ENCODE results near the gene METTL8.
"Not testable (repeated sequence)": the region's sequence is repeated elsewhere in the genome, so short reads cannot be mapped to it uniquely, and the experiment has no call there.

Gene METTL8

DNA sequence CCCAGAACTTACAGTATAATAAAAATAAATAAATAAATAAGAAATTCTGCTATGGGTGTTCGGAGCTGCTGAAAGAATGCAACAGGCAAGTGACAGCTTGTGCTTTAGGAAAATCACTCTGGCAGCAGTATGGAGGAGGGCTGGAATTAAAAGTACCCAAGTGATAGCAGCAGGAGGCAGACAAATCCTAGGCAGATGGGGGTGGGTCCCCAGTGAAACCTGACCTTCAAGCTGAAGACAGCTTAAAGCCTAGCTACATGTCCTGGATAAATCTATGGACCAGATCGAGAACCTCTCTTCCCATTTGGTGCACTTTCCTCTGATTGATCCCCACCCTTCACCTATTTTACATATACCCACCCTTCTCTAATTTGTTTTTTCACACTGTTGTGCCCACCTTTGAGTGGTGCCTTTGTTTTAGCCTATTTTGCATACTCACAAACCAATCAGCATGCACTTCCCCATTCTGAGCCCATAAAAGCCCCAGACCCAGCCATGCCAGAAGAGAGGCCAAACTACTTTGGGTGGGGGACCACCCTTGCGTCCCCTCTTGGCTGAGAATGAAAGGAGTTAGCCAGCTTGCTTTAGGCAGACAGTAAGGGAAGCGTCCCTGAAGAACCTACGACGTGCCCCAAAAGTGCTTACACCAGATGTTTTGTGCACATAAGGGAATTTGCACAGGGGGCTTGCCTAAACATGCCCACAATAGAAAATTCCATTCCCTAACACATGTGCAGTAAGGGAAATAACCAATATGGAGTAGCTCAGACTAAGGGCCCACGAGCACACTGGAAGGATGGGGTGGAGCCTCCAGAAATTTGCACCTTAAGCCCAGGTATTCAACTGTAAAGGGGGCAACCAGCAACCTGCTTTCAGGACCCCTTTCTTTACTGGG lies 3.0 kb downstream of the METTL8 start:
- DNase-seq (ENCODE audit: low read depth, low spot score) = no peak

GRCh38 chr2:171422710-171423495 lies 10.9 kb downstream of the METTL8 start:
- DNase-seq (ENCODE audit: low read depth, low spot score) = not testable (repeated sequence)

DNA sequence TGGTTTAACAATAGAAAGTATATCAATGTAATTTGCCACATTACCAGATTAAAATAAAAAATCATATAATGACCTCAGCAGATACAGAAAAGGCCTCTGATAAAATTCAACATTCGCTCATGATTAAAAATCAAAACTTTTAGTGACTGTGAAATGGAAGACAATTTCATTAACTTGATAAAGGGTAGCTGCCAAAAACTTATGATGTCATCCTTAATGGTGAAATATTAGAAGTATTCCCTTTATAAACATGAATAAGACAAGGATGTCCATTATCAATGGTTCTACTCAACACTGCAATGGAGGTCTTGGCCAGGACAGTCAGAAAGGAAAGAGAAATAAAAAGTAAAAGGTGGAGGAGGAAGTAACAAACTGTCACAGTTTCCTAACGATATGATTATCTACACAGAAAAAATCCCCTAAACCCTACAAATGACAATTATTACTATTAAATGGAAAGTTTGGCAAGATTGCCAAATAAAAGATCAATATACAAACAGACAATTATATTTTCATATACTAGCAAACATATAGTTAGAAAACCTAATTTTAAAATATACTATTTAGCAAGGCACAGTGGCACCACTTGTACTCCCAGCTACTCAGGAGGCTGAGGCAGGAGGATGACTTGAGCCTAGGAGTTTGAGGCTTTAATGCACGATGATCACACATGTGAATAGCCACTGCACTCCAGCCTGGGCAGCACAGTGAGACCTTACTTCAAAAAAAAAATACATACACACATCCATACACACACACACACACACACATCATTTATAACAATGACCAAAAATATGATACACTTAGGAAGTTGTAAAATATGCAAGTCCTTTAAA lies 12.8 kb downstream of the METTL8 start:
- DNase-seq (ENCODE audit: low read depth, low spot score) = no peak

- DNase-seq (ENCODE audit: low read depth, low spot score) = no peak
These were observed 14.5 kb downstream of the METTL8 start for GRCh38 chr2:171419333-171419732.

DNA sequence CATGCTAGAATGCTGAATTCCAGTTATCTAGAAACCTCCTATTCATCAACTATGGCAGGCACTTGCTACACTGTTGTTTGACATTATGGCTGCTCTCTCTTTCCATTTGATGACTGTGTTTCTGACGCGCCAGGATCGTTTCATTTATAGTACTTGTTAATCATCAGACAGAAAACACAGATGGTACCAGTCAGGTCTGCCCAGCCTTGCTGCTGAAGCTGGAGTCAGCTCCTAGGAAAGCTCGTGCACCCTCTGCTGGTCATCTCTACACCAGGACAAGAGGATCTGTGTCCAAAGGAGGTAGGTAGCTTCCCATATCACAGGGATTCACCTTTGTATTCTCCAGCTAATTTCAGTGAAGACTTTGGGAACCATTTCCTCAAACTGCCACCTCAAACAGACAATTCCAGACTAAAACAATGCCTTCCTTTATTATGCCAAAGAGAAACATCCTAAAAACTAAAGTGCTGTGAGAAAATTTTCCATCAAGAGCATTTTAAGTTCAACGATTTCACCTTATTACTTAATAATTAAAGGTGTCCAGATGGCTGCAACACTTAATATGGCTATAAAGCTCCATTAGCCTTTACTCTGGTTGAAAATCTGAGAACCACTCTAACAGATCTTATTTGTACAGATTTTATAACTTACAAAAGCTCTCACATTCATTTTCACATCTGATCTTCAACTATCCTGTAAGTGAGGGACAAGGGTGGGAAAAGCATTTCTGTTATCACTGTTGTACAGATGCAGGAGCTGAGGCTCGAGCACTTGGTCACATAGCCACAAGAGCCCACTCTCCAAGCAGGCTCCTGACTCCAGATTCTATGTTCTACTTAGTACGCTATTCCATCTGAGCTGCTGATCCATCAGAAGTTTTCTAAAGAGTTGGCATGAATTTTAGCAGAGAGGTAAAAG lies 17.5 kb downstream of the METTL8 start:
- DNase-seq (ENCODE audit: low read depth, low spot score) = peak; percentile 48

DNA sequence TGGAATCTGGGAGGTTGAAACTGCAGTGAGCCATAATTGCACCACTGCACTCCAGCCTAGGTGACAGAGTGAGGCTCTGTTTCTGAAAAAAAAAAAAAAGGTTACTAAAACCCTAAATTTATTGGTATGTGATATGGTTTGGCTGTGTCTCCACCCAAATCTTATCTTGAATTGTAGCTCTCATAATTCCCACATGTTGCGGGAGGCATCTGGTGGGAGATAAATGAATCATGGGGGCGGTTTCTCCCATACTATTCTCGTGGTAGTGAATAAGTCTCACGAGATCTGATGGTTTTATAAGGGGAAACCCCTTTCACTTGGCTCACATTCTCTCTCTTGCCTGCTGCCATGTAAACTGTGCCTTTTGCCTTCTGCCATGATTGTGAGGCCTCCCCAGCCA lies 19.1 kb downstream of the METTL8 start:
- not testable (repeated sequence) for DNase-seq (ENCODE audit: low read depth, low spot score)

DNA sequence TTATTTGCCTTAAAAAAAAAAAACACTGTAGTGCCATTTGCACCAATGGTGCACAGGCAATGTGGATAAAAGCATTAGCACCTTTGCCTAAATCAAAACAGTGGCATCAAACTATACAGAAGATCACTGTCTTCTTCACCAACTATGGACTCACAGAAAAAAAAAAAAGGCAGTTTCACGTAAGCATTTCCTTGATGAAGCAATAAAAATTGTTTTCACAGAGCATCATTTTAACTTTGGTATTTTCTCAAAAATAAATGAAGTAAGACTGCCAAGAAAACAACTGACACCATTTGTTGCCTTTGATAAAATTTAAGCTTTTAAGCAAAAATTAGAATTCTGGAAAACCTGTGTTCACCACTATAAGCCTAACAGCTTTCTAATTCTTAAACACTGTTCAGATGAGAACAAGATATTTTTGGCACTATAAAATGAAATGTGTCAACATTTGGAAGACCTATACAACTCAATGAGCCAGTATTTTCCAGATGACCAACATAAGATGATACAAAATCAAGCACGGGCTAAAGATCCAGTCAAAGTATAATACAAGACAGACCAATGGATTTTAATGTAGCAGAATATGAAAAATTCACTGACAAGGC lies 21.1 kb downstream of the METTL8 start:
- no peak for DNase-seq (ENCODE audit: low read depth, low spot score)

- DNase-seq (ENCODE audit: low read depth, low spot score) = no peak
These were observed 21.9 kb downstream of the METTL8 start for GRCh38 chr2:171411791-171412483.

DNA sequence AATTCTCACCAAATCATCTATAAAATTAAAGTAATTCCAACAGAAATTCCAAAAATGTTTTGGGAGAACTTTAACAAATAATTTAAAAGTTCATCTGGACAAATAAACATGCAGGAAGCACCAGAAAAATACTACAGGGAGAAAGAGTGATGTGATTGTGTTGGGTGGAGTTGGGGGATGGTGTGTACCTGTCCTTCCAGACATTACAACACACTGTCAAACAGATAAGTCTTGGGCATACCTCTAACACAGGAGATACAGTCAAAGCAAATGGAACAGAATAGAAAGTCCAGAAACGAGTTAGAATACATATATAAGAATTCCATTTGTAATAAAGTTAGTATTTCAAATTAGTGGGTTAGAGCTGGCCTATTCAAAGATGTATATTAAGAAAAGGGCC lies 22.6 kb downstream of the METTL8 start:
- DNase-seq (ENCODE audit: low read depth, low spot score) = no peak

DNA sequence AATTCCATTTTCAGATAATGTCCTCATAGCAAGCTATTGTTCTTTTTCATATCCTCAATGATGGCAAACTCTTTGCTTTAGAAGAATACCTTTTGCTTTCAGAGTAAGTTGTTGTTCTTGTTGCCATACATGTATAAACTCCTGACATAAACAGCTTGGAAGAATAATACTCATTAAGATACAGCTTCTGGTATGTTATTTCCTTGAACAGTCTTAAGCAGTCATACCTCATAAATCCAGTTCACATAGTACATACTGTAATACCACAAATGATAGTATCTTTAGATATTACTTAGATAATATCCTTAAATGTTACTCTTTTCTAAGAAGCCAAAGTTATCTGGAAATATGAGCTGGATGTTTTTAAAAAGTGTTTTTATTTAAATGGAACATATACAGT lies 23.2 kb downstream of the METTL8 start:
- DNase-seq (ENCODE audit: low read depth, low spot score) = no peak

GRCh38 chr2:171410101-171410500 lies 23.7 kb downstream of the METTL8 start:
- no peak for DNase-seq (ENCODE audit: low read depth, low spot score)

- no peak for DNase-seq (ENCODE audit: low read depth, low spot score)
These were observed 24.3 kb downstream of the METTL8 start for GRCh38 chr2:171409436-171409971.

- DNase-seq (ENCODE audit: low read depth, low spot score) = no peak
These were observed 26.1 kb downstream of the METTL8 start for GRCh38 chr2:171407676-171408044.

GRCh38 chr2:171407030-171407675 lies 26.6 kb downstream of the METTL8 start:
- DNase-seq (ENCODE audit: low read depth, low spot score) = no peak

- DNase-seq (ENCODE audit: low read depth, low spot score) = no peak
These were observed 27.7 kb downstream of the METTL8 start for GRCh38 chr2:171406044-171406443.

DNA sequence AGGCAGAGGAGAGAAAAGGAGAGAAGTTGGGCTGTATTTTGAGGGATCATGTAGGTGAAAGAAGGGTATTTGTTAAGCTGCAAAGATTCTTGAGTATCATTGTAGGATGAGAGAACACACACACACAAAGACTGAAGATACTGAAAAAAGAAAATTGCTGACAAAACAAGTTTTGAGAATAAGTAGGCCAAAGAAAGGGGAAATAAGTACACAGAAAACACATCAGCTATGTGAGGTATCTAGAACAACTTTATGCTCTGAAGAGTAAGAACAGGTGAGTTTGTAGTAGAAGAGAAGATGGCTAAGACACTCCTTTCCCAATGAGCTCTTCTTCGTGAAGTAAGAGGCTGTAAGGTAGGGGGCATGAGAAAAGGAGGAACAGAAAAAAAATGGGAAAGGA lies 28.2 kb downstream of the METTL8 start:
- no peak for DNase-seq (ENCODE audit: low read depth, low spot score)

DNA sequence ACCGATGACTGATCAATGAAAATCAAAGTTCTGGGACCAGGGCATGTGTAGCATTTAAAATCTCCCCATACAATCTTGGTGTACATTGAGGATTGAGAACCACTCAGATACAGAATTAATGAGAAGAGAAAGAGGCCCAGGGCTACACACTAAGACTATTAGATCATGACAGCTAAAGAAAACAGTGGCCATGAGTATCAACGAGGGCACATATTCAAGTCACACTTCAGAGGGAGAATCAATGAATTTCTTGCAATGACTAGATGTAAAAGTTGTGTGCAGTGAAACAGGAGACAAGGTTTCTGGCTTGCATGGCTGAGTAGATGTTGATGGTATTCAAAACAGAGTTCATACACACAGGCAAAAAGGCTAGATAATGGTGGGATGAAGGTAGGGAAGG lies 29.1 kb downstream of the METTL8 start:
- no peak for DNase-seq (ENCODE audit: low read depth, low spot score)

- no peak for DNase-seq (ENCODE audit: low read depth, low spot score)
These were observed 29.5 kb downstream of the METTL8 start for GRCh38 chr2:171404261-171404660.

Data from activated naive CD8-positive, alpha-beta T cell treated with anti-CD3 and anti-CD28 coated beads, Interleukin-2, amount 50 U/mL, for 16 hours (primary cell).